ENCODE measurements around the gene SYNE1.

GRCh38 chr6:152292555-152292954, 344.6 kb downstream of the SYNE1 start:
- no peak for TF ChIP-seq CTCF (IDR thresholded peaks at IDR 0.05)
- no peak for TF ChIP-seq MAX (IDR thresholded peaks at IDR 0.05)
- no peak for TF ChIP-seq POLR2A (IDR thresholded peaks at IDR 0.05; ENCODE audit: low read length)
- TF ChIP-seq JUN (IDR thresholded peaks at IDR 0.05), result no peak
- no peak for TF ChIP-seq BHLHE40 (IDR thresholded peaks at IDR 0.05; ENCODE audit: low read depth, low read length)
- TF ChIP-seq RAD21 (conservative IDR thresholded peaks at IDR 0.05 in 1 of 2, IDR thresholded peaks at IDR 0.05 in 1 of 2), result no peak
- TF ChIP-seq GATA3 (IDR thresholded peaks at IDR 0.05; ENCODE audit: borderline replicate concordance), result no peak
- TF ChIP-seq CEBPB (IDR thresholded peaks at IDR 0.05), result no peak
- TF ChIP-seq EP300 (IDR thresholded peaks at IDR 0.05), result no peak
- TF ChIP-seq EHMT2 (IDR thresholded peaks at IDR 0.05; ENCODE audit: low read depth), result no peak
- no peak for TF ChIP-seq RNF2 (IDR thresholded peaks at IDR 0.05; ENCODE audit: borderline replicate concordance, low read depth)

Data from A549 (cell line).